Measurements from ENCODE around the gene SPIRE1.

DNA sequence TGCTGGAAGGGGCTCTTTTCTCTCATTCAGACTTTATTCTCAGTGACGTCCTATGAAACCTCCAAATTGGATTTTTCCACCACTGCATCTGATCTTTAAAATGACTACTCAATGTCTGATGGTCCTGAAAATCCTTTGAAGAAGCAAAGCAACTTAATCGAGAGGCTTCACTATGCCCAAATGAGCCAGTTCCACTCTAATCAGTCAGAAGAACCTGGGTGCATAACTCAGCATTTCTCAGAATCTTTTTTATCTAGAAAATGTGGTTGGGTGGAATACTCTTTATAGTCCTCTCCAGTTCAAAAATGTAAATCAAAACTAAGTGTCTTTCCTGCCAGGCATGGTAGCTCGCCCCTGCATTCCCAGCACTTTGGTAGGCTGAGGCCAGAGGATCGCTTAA lies 189.5 kb downstream of the SPIRE1 start:
- TF ChIP-seq, protein P1, sequence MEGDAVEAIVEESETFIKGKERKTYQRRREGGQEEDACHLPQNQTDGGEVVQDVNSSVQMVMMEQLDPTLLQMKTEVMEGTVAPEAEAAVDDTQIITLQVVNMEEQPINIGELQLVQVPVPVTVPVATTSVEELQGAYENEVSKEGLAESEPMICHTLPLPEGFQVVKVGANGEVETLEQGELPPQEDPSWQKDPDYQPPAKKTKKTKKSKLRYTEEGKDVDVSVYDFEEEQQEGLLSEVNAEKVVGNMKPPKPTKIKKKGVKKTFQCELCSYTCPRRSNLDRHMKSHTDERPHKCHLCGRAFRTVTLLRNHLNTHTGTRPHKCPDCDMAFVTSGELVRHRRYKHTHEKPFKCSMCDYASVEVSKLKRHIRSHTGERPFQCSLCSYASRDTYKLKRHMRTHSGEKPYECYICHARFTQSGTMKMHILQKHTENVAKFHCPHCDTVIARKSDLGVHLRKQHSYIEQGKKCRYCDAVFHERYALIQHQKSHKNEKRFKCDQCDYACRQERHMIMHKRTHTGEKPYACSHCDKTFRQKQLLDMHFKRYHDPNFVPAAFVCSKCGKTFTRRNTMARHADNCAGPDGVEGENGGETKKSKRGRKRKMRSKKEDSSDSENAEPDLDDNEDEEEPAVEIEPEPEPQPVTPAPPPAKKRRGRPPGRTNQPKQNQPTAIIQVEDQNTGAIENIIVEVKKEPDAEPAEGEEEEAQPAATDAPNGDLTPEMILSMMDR (conservative IDR thresholded peaks at IDR 0.05; ENCODE audit: low read length), result no peak
- TF ChIP-seq EZH2phosphoT487 (IDR thresholded peaks at IDR 0.05; ENCODE audit: borderline replicate concordance, low read depth, low read length), result no peak
